ENCODE measurements around the gene DEXI. TPM values are rescaled to one million over a fixed set of nuclear protein-coding genes. Genes with fewer than 3 reads are reported as not detected.

DEXI gene
- total and polyA plus RNA-seq, 9 of the 15 experiments (the other 6 are each of a cell fraction or from before 2014, with no cell fraction given), result 2.9 to 40.1 (median 22.0) TPM

DNA sequence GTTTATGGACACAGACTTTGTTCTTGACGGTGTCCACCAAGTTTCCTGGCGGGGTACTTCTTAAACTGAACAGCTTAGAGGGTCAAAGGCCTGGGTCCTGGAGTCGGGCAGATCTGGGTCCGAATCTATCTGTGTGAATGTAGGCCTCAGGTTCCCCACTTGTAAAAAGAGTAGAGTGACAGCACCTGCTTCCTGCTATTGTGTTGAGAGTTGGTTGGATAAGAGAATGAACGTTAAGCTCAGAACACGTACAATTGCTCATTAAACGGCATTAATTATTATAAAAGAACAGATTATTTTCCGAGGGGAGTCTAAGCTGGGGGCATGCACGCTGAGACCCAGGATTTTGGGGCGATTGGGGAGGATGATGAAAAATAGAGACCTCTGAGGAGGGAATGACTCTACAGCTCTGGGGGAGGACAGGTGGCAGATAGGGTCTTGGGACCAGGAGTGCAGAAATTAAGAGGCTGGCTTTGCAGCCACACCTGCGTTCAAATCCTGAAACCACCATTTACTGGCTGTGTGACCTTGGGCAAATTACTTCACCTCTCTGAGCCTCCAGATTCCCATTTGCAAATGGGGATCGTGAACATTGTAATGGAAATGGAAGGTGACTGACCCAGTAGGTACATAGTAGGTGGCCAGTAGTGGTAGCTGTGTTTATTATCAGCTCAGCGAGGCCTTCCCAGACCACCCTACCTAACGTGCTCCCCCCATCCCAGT is 3.0 kb upstream of the DEXI start (continued):
- TF ChIP-seq GABPB1 (CRISPR knock-in tag; IDR thresholded peaks at IDR 0.05), result no peak
- TF ChIP-seq, protein P1, sequence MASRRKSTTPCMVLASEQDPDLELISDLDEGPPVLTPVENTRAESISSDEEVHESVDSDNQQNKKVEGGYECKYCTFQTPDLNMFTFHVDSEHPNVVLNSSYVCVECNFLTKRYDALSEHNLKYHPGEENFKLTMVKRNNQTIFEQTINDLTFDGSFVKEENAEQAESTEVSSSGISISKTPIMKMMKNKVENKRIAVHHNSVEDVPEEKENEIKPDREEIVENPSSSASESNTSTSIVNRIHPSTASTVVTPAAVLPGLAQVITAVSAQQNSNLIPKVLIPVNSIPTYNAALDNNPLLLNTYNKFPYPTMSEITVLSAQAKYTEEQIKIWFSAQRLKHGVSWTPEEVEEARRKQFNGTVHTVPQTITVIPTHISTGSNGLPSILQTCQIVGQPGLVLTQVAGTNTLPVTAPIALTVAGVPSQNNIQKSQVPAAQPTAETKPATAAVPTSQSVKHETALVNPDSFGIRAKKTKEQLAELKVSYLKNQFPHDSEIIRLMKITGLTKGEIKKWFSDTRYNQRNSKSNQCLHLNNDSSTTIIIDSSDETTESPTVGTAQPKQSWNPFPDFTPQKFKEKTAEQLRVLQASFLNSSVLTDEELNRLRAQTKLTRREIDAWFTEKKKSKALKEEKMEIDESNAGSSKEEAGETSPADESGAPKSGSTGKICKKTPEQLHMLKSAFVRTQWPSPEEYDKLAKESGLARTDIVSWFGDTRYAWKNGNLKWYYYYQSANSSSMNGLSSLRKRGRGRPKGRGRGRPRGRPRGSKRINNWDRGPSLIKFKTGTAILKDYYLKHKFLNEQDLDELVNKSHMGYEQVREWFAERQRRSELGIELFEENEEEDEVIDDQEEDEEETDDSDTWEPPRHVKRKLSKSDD (conservative IDR thresholded peaks at IDR 0.05; ENCODE audit: low read length), result no peak
- TF ChIP-seq PTBP1 (IDR thresholded peaks at IDR 0.05; ENCODE audit: low read depth, low read length), result 0 out of 2 replicates have a peak, but pooled peaks have one; percentile 29
- peak; percentile 94 for TF ChIP-seq RBM25 (IDR thresholded peaks at IDR 0.05; ENCODE audit: low read depth, low read length, severe bottlenecking)
- TF ChIP-seq CBX8 (IDR thresholded peaks at IDR 0.05; ENCODE audit: borderline replicate concordance, extremely low read depth, low read depth, low read length, poor library complexity, severe bottlenecking), result no peak
- TF ChIP-seq RCOR1 (IDR thresholded peaks at IDR 0.05; ENCODE audit: borderline replicate concordance in 1 of 2, low read depth in 2 of 2, low read length in 2 of 2), result peak in 1 of 2 experiments; percentile 44; a peak in 1 of 4 replicates
- TF ChIP-seq, protein P2, sequence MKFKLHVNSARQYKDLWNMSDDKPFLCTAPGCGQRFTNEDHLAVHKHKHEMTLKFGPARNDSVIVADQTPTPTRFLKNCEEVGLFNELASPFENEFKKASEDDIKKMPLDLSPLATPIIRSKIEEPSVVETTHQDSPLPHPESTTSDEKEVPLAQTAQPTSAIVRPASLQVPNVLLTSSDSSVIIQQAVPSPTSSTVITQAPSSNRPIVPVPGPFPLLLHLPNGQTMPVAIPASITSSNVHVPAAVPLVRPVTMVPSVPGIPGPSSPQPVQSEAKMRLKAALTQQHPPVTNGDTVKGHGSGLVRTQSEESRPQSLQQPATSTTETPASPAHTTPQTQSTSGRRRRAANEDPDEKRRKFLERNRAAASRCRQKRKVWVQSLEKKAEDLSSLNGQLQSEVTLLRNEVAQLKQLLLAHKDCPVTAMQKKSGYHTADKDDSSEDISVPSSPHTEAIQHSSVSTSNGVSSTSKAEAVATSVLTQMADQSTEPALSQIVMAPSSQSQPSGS (CRISPR knock-in tag; IDR thresholded peaks at IDR 0.05), result no peak
- TF ChIP-seq DMBX1 (CRISPR knock-in tag; IDR thresholded peaks at IDR 0.05; ENCODE audit: borderline replicate concordance), result no peak
- TF ChIP-seq, protein P3, sequence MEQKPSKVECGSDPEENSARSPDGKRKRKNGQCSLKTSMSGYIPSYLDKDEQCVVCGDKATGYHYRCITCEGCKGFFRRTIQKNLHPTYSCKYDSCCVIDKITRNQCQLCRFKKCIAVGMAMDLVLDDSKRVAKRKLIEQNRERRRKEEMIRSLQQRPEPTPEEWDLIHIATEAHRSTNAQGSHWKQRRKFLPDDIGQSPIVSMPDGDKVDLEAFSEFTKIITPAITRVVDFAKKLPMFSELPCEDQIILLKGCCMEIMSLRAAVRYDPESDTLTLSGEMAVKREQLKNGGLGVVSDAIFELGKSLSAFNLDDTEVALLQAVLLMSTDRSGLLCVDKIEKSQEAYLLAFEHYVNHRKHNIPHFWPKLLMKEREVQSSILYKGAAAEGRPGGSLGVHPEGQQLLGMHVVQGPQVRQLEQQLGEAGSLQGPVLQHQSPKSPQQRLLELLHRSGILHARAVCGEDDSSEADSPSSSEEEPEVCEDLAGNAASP (IDR thresholded peaks at IDR 0.05), result no peak
- TF ChIP-seq ZBED1 (IDR thresholded peaks at IDR 0.05), result no peak
- TF ChIP-seq MTA3 (IDR thresholded peaks at IDR 0.05; ENCODE audit: borderline replicate concordance), result no peak
- peak in 1 of 2 experiments; percentile 40; a peak in 2 of 4 replicates for TF ChIP-seq KDM1A (IDR thresholded peaks at IDR 0.05)
- peak; percentile 86 for TF ChIP-seq ZFP36 (IDR thresholded peaks at IDR 0.05; ENCODE audit: low read depth, low read length, partially characterized antibody)
- no peak for TF ChIP-seq BHLHE40 (IDR thresholded peaks at IDR 0.05; ENCODE audit: low read length)
- TF ChIP-seq, protein P4, sequence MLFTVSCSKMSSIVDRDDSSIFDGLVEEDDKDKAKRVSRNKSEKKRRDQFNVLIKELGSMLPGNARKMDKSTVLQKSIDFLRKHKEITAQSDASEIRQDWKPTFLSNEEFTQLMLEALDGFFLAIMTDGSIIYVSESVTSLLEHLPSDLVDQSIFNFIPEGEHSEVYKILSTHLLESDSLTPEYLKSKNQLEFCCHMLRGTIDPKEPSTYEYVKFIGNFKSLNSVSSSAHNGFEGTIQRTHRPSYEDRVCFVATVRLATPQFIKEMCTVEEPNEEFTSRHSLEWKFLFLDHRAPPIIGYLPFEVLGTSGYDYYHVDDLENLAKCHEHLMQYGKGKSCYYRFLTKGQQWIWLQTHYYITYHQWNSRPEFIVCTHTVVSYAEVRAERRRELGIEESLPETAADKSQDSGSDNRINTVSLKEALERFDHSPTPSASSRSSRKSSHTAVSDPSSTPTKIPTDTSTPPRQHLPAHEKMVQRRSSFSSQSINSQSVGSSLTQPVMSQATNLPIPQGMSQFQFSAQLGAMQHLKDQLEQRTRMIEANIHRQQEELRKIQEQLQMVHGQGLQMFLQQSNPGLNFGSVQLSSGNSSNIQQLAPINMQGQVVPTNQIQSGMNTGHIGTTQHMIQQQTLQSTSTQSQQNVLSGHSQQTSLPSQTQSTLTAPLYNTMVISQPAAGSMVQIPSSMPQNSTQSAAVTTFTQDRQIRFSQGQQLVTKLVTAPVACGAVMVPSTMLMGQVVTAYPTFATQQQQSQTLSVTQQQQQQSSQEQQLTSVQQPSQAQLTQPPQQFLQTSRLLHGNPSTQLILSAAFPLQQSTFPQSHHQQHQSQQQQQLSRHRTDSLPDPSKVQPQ (CRISPR knock-in tag; IDR thresholded peaks at IDR 0.05; ENCODE audit: borderline replicate concordance), result no peak
- no peak for TF ChIP-seq STAT5B (CRISPR knock-in tag; IDR thresholded peaks at IDR 0.05)
- TF ChIP-seq SMARCA4 (IDR thresholded peaks at IDR 0.05), result 0 out of 2 replicates have a peak, but pooled peaks have one; percentile 4
- no peak for TF ChIP-seq GTF2A2 (tag; IDR thresholded peaks at IDR 0.05)

All from K562 (cell line).